Fibroblast of gingiva (primary cell): ENCODE measurements around the gene NIT2.
"Not testable (repeated sequence)": the region's sequence is repeated elsewhere in the genome, so short reads cannot be mapped to it uniquely, and the experiment has no call there.

Experiments
- DNase-seq: peaks from one replicate; pipeline ENCODE4 v3.0.0-alpha.2; 2011; ENCODE audit warnings: low read depth

Gene NIT2

GRCh38 chr3:100334488-100335351, at the start of gene NIT2:
Gene NIT2, plus strand, starts transcription at chr3:100334757. Its CDS starts 35 bp downstream, at chr3:100334792.
- DNase-seq: peak; percentile 79

- no peak for DNase-seq
These were observed 46.2 kb upstream of the NIT2 start for GRCh38 chr3:100288288-100288894.

DNA sequence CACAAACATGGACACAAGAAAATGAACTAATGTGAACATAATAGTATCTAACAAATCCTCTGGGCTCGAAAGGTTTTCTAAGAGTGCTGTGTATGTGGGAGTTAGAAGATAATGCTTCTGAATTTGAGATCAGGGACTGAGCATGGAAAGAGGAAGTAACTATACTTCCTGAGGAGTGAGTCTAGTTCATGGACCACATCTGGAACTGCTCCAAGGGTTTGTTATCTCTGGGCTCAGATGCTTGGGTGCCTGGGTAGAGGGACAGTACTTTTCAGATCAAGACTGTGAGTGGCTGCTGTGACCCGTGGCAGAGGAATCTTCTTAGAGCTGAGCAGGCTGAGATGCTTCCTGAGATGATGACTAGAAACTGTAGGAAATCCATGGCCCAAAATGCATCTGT, 45.2 kb upstream of the NIT2 start:
- no peak for DNase-seq

DNA sequence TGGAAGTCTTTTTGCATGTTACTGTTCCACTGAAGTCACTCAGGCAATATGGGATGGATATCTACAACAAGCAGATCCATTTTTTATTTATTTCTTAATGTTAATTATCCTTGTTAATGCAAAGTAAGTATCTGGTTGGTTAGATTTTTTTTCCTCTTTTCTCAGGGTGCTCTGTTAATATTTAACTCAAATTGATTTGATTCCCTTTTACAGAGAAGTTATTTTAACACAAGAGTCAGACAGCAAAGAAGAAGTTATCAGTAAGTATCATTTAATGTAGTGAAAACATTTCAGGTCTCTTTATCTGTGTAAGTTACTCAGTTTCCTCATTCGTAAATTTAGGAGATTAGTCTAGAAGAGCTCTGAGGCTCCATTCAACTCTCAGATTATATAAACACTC, 39.5 kb upstream of the NIT2 start:
- DNase-seq: no peak

DNA sequence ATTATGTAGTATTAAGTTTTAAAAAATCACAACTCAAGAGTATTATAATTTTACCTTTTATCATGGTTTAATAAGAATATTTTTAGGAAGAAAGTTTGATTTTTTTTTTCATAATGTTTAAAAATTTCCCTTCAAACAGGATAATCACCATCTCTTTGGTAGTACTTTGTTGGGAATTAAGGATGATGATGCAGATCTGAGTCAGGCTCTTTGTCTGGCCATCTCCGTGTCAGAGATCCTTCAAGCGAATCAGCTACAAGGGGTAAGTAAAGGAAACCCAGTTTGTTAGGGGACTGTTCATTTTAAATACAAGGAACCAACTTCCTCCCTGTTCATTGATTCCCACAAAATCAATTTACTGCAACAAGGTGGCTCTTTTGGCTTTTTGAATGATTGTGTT, 36.8 kb upstream of the NIT2 start:
- DNase-seq: no peak

DNA sequence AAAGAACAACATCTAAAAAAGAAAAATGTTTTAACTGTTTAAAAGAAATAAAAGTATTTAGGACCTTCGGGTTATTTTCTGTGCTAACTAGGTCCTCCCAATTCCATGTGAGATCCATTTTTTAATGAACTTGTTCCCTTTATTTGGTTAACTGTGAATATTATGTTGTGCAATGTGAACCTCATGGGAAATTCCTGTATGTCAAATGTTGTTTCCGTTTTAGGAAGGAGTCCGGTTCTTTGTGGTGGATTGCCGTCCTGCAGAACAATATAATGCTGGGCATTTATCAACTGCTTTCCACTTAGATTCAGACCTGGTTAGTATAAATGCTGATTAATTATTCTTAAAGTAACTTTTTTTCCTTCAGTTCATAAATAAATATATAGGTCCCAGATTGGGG, 35.5 kb upstream of the NIT2 start:
- no peak for DNase-seq

DNA sequence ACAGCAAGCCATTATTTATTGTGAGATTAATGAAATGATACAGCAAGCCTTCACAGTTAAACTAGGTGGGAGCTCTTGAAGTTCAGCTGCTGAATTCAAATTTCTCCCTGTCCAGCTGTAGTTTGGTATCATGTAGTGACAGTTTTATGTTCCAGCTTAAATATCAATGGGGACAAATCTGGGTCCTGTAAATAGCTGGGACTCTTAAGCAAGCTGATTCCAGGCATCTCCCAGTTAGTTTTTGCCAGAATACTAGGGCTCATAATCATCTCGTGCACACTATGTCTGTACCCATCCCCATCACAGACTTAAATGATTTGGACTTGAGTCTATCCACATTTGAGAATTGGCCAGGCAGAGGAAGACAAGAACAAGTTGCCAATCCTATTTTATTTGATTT, 27.9 kb upstream of the NIT2 start:
- DNase-seq: no peak

- no peak for DNase-seq
These were observed 24.1 kb upstream of the NIT2 start for GRCh38 chr3:100310355-100310965.

- no peak for DNase-seq
These were observed 23.5 kb upstream of the NIT2 start for GRCh38 chr3:100311011-100311410.

GRCh38 chr3:100316641-100317069, 17.9 kb upstream of the NIT2 start:
- DNase-seq: peak; percentile 64

DNA sequence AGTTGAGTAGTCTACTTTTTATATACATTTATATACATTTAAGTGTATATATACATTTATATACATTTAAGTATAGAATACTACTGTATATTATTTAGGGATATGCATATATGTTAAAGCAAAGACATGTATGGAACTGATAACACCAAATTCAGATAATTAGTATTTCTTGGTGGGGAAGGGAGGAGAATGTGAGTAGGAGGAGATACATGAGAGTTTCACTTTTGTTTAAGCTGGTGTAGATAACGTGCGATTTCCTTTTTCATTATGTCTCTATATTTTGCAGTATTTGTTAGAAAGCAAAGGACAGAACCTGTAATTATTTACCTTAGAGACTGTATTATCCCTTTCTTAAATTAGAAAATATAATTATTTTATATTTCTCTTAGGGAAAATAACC, 16.6 kb upstream of the NIT2 start:
- DNase-seq: no peak

DNA sequence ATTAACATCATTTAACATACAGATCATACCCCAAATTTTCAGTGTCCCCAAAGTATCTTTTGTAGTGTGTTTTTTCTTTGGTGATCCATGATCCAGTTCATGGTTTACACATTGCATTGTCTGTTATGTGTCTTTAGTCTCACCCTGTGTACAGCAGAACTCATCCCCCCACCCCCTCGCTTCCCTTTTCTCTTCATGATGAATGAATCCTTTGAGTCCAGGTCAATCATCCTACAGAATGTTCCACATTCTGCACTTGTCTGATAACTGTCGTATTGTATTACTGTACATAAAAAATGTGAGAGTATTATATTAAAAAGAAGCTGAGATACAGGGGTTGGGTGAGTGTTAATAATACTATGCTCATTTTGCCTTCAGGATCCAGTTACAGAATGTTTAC, 14.6 kb upstream of the NIT2 start:
- no peak for DNase-seq

GRCh38 chr3:100324044-100324443, 10.5 kb upstream of the NIT2 start:
- no peak for DNase-seq

- DNase-seq: no peak
These were observed 8.7 kb upstream of the NIT2 start for GRCh38 chr3:100325827-100326226.

GRCh38 chr3:100327377-100327776, 7.2 kb upstream of the NIT2 start:
- DNase-seq: not testable (repeated sequence)

DNA sequence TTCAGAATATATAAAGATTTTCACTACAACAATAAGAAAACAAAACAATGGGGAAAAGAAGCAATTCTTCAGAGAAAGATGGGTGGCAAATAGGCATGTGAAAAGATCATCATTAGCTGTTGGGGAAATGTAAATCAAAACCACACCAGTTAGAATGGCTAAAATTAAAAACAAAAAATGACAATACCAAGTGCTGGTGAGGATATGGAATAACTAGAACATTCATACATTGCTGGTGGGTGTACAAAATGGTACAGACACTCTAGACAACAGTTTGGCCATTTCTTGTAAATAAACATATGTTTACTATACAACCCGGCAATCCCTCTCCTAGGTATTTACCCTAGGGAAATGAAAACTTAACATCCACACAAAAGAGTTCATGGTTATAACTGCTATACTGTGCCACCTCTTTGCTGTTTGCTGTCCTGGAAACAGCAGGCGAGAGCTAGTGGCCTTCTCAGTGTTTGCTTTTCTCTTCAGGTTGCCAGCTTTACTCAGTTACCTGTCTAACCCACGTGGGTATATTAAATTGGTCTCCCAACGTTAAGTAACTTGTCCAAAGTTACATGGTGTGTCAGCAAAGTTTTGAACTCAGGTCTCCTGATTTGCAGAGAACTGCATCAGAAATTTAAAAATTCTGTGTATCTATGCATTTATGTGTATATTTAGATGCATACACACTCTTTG, 4.6 kb upstream of the NIT2 start:
- DNase-seq: no peak

- DNase-seq: no peak
These were observed 3.9 kb upstream of the NIT2 start for GRCh38 chr3:100330651-100331050.

DNA sequence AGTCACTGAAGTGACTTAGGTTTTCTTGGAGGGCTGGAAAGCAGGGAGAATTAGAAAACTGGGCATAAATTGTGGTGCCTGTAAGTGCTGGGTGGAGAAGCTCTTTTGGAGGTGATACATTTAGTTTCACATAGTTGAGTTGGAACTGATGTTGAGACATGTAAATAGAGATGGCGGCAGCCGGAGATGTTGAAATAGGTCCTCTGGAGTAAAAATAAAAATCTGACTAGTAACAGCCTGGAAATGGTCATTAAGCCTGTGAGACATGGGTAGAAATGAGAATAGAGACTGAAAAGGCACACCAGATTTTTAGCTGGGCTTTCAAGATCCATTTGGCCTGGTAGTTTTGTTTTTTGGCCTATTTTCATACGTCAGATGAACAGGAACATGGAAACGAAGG, 2.9 kb upstream of the NIT2 start:
- DNase-seq: no peak

DNA sequence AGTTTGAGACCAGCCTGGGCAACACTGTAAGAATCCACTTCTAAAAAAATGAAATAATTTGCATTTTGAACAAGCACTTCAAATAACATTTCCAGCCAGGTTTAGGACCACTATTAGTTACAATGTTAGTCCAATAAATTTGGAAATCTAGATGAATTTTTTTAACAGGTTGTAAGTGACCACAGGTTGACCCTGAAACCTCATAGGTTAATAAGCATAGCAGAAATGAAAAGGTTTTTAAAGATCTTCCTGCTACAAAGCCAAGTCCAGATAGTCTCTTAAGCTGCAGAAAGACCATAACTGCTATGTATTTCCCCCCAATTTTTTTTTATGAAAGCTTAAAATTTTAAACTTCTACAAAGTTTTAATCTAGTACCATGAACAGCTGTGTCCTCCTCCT, 1.5 kb upstream of the NIT2 start:
- no peak for DNase-seq

- no peak for DNase-seq
These were observed 528 bp upstream of the NIT2 start for GRCh38 chr3:100333970-100334487.

GRCh38 chr3:100335434-100335833, 877 bp downstream of the NIT2 start:
- DNase-seq: no peak

GRCh38 chr3:100336229-100336628, 1.7 kb downstream of the NIT2 start:
- not testable (repeated sequence) for DNase-seq
